Smooth muscle cell of trachea (primary cell): ENCODE measurements around the gene CHST10. TPM values are rescaled to one million over a fixed set of nuclear protein-coding genes. Genes with fewer than 3 reads are reported as not detected.

Source experiments
- total RNA-seq: library from RNA; depleted of rRNA; stranded (reverse); fragments of >200 nt; gene quantifications from 2 replicates; pipeline ENCODE4 v1.2.1, GENCODE V29; 2014

The CHST10 gene, protein sequence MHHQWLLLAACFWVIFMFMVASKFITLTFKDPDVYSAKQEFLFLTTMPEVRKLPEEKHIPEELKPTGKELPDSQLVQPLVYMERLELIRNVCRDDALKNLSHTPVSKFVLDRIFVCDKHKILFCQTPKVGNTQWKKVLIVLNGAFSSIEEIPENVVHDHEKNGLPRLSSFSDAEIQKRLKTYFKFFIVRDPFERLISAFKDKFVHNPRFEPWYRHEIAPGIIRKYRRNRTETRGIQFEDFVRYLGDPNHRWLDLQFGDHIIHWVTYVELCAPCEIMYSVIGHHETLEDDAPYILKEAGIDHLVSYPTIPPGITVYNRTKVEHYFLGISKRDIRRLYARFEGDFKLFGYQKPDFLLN
- total RNA-seq = 5.2 and 8.6 TPM in 2 replicates

DNA sequence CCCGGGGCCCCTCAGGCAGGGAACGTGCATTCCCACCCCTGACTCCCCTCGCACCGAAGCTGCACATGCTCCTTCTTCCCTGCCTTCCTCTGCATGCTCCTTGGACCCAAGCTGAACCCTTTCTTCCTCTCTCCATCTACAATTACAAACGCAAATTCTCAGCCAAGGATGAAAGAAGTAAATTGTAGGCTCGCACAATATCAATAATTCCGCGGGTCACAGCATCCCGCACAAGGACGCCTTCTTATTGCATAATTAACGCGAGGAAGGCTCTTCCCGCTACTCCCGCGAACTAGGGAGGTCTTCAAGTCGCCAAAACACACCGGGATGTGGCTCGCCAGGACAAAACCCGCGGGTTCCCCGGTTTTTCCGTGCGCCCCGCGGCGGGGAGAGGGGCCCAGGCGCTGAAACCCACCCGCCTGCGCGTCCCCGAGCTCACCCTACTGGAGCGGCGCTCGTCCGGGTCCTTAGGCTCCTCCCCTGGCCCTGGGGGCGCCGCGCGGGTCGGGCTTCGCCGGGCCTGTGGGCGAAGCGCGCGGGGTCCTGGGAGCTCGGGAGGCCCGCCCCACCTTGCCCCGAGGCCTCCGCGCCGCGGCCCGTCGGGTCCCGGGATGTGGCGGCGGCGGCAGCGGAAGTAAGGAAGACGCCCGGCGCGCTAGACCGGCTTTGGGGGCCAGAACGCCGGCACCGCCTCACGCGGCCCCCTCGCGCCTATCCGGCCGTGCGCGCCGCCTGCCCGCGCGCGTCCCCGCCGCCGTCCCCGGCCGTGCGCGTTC, at the start of gene CHST10:
TSS of gene CHST10 (minus strand) at position 734 of the 776 bp plus-strand sequence. CDS start 10,993 bp downstream, outside the sequence.

Other genes starting within 250 kb of the CHST10 start
- gene LONRF2, start 95.2 kb downstream of the CHST10 start, total RNA-seq = under 0.01 TPM in 2 replicates
- gene NMS, start 52.8 kb upstream of the CHST10 start, total RNA-seq = not detected in 2 replicates
- 8.3 and 12.1 TPM in 2 replicates for gene PDCL3, start 145.3 kb upstream of the CHST10 start, total RNA-seq